CD1c-positive myeloid dendritic cell (primary cell): ENCODE measurements around the gene ORMDL2.

Experiments used
- DNase-seq: peaks from one replicate; pipeline ENCODE4 v3.0.0-alpha.2; 2016; ENCODE audit errors: extremely low spot score

ORMDL2 gene, protein sequence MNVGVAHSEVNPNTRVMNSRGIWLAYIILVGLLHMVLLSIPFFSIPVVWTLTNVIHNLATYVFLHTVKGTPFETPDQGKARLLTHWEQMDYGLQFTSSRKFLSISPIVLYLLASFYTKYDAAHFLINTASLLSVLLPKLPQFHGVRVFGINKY

DNA sequence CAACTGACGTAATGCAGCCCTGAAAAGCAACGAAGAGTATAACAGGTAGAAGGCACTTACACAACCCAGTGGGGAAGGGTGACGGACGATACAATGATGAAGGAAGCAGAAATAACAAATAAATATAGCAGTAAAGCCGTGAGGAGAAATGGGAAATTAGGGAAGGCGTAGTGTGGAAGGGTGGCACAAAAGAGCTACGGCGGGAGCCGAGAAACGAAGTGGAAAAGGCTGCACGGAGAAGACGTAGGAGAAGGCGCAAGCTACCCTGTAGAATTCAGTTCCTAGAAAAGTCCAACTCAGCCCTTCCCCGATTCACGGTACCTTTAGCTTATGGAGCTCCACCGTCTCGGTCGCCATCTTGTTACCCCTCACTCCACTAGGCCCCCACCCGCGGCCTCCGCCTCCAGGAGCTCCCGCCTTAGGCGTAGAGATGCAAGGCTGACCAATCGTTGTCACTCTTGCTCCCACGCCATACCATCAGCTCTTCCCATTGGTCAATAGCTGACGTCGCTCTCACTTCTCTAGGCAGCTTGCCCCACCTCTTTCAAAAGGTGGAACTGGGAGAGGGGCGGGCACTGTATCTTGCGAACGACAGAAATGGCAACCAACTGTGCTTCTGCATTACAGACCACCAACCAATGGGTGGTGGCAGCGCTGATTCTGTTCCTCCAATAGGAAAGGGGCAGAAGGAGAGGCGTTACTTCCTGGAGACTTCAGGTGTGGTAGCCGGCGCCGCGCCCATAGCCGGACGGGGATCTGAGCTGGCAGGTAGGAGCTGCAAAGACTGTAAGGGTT lies at the start of gene ORMDL2, which contains the start of gene SARNP:
Gene ORMDL2, plus strand, starts transcription at position 697 of the 795 bp plus-strand sequence. CDS start 959 bp downstream, outside the sequence.
Gene SARNP, minus strand, starts transcription at position 380 of the 795 bp plus-strand sequence. Its CDS starts 23 bp downstream, at position 357.
- DNase-seq = peak; percentile 100

DNA sequence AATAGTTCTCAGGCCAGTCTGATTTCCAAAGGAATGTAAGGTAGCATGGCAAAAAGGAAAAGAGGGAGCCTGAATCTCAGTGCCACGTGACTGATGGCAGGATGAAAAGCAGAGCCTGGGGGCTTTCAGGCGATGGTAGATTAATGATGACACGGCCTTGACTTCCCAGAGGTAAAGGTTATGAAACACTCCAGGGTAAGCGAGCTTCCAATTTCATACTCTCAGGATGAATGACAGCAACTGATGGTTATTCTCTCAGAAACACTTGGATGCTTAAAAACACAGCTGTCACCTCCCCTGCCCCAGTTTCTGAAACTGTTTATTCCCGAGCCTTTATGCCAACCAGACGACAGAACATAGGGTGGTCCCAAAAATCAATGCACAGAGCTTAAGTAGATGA lies 46.1 kb upstream of the ORMDL2 start:
- DNase-seq = no peak

DNA sequence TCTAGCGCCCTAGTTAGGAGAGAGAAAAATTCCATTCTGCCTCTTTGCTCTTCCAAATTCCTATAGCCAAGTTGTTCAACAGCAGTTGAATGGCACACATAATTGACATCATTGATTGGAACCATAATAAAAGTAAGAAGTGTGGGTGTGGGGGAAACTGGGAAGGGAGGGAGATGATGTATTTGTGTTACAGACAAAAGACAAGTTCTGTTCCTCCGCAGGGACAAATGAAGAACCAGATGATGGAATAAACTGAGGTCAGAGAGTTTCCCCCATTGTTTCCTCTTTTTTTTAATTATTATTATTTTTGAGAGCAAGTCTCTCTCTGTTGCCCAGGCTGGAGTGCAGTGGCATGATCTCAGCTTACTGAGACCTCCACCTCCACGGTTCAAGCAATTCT lies 40.0 kb upstream of the ORMDL2 start:
- peak; percentile 4 for DNase-seq

DNA sequence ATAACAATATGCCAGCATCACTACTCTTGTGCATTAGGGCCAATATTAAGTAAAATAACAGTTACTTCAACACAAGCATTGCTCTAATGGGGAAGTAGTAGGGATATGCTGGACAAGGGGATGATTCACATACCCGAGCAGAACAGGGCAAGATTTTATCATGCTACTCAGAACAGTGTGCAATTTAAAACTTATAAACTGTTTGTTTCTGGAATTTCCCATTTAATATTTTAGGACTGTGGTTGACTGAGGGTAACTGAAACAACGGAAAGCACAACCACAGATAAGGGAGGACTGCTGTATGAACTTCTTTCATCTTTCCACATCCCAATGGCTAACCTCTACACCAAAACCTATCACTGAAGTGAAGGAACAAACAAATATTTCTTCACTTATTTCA lies 37.2 kb upstream of the ORMDL2 start:
- DNase-seq = no peak

DNA sequence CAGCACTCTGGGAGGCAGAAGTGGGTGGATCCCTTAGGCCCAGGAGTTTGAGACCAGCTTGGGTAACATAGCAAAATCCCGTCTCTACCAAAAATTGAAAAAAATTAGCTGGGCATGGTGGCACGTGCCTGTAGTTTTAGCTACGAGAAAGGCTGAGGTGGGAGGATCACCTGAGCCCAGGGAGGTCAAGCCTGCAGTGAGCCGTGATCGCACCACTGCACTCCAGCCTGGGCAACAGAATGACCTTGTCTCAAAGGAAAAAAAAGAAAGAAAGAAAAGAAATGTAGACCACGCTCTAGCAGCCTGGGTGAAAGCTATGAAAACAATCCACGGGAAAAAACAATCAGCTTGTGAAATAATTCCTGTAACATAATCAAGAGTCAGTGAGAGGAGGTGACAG lies 29.3 kb upstream of the ORMDL2 start:
- no peak for DNase-seq

DNA sequence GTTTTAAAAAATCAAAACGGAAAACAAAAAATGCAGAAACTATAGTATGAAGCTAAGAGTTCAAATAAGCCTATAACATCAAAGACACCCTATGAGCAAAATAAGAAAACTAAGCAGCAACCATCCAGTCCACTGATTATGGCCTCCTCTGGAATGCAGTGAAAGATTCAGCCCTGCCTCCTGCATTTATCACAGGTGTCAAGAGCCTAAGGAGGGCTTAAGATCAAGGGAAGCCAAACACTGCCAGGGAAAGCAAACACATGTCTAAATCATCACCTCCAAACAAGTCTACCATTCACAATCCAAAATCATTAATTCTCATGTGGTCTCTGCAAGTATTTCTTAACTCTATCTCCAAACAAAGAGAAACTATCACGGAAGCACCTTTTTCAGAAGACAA lies 28.7 kb upstream of the ORMDL2 start:
- no peak for DNase-seq

DNA sequence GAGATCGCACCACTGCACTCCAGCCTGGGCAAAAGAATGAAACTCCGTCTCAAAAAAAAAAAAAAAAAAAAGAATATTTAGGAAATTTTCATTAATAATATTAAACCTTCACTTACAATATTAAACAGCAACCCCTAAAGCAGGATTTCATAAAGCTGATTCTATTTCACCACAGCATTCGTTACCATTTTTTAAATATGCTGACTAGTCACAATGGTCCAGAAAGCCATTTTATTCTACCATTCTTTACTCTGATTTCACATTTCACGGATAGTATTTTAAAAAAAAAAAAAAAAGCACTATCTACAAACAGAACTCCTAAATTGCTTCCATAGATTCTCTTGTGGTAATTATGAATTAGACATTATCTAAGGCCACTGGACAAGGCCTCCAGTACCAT lies 27.9 kb upstream of the ORMDL2 start:
- DNase-seq = no peak

DNA sequence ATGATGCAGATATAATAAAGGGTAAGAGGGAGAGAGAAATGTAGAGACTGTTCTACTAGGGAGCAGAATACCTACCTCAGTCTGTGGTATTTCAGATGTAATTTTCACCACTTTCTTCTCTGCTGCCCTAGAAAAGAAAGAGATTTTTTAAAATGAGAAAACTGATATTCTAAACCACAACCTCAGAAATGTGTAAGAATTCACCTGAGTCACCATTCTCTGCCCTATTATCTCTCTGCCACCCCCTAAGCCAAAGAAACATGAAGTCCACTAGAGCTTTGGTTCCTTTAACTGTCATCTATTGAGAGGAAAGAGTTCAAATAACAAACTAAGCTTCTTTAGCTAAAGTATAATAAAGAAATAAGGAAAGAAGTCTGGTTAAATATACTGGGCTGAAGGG lies 21.9 kb upstream of the ORMDL2 start:
- DNase-seq = no peak

DNA sequence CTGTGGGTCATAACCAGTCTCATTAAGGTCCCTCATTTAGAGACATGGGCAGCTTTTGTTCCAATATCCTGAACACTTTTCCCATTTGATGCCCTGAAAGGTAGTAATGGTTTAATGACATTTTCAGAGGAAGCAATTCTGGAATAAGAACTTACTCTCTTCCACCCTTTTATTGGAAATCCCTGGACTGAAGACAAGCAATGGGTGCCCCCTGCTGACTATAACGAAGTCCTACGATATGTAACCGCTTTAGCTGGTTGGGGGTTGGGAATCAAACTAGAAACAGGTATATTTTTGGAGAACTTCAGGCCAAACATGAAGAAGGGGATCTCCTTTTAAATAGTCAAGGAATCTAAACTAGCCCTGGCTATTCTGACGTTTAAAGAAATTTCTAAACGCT lies 20.8 kb upstream of the ORMDL2 start:
- DNase-seq = no peak

DNA sequence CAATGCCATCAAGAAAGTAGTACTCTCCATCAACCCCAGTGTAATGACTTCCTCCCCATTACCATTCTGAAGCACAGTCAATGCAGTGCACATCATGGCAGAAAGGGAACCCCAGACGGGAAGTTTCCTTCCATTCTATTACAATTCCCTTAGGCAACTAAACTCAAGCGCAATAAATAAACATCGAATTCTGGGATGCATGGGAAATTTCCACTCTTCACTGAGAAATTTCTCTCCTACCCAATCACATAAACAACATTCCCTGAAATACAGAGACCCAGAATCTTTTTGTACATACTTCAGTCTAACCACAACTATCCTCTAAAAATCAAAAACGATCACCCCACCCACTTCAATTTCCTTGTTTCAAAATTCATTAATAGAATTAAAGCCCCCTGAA lies 20.3 kb upstream of the ORMDL2 start:
- DNase-seq = no peak

DNA sequence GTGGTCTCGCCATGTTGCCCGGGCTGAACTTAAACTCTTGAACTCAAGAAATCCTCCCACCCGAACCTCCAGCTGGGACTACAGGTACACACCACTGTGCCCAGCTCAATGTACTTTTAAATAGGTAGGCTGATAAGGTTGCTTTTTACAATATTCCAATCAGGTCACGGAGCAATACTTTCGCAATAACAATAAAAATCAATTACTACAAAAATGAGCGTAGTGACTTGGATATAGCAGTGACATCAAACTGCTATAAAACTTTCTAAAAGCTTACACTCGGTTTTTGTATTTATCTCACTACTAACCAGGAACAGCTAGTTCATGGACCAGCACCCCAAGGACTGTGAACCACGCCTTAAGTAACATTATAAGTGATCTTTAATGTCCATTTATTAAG lies 10.9 kb upstream of the ORMDL2 start:
- DNase-seq = no peak

DNA sequence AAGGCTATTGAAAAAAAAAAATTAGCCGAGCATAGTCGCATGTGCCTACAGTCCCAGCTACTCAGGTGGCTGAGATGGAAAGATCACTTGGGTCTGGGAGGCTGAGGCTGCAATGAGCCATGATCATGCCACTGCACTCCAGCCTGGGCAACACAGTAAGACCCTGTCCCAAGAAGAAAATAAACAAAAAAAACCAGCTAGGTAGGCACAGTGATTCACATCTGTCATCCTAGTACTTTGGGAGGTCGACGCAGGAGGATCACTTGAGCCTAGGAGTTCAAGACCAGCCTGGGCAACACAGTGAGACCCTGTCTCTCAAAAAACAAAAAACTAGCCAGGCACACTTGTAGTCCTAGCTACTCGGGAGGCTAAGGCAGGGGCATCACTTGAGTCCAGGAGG lies 8.6 kb upstream of the ORMDL2 start:
- DNase-seq = no peak

DNA sequence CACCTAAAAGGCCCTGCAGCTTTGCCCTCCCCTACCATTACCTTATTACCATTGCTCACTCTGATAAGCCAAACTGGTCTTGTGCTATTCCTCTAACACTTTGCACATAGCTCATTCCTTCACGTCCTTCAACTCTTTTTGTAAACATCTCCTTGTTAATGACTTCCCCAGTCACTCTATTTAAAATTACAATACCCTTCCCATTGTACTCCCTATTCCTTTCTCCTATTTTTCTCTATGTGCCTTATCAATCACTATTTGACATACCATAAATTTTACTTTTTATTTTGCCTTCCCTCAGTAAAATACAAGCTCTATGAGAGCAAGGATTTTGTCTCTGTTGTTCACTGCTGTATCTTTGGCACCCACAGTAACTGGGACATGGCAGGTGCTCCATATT lies 5.8 kb upstream of the ORMDL2 start:
- no peak for DNase-seq

DNA sequence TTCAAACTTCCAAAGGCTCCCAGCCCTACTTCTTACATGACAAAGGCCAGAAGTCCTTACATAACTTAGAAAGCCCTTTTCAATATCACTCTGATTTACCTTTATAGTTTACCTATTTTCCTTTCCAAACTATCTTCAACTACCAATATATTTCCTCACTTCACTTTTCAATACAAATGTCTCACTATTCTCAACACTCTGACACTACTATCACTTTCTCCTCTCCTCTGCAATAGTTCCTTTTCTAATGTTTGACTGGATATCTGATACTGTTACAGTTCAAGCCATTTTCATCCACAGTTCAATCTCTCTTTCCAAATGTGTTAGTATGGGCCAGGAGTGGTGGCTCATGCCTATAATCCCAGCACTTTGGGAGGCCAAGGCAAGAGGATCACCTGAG lies 3.6 kb upstream of the ORMDL2 start:
- no peak for DNase-seq

DNA sequence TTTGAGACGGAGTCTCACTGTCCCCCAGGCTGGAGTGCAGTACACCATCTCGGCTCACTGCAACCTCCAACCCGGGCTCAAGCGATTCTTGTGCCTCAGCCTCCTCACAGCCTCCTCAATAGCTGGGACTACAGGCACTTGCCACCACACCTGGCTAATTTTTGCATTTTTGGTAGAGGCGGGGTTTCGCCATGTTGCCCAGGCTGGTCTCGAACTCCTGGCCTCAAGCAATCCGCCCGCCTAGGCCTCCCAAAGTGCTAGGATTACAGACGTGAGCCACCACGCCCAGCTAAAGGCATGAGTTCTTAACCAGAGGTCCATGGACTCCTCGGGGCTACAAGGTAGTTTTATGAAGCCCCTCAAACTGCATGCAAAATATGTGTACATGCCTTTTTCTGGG lies 2.4 kb upstream of the ORMDL2 start:
- DNase-seq = no peak

DNA sequence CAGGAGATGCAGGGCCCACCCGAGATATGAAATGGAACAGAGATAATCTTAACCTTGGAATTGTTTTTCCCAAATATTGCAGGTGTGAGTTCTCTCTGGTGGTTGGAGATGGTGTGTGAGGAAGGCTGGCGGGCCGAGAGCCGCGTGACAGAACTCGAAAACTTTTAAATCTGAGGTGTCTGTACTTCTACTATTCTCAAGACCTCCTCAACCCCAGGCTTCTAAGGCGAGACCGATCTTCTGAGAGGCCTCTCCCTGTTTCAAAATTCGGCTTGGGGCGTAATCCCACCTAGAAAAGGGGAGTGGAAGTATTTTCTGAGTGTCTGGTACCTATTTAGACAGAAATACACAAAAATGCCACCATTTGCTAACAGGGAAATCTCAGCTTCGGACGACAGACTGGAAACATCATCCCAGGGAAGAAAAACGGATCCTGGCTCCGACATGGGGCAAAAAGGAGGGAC lies 928 bp upstream of the ORMDL2 start:
- peak; percentile 44 for DNase-seq

DNA sequence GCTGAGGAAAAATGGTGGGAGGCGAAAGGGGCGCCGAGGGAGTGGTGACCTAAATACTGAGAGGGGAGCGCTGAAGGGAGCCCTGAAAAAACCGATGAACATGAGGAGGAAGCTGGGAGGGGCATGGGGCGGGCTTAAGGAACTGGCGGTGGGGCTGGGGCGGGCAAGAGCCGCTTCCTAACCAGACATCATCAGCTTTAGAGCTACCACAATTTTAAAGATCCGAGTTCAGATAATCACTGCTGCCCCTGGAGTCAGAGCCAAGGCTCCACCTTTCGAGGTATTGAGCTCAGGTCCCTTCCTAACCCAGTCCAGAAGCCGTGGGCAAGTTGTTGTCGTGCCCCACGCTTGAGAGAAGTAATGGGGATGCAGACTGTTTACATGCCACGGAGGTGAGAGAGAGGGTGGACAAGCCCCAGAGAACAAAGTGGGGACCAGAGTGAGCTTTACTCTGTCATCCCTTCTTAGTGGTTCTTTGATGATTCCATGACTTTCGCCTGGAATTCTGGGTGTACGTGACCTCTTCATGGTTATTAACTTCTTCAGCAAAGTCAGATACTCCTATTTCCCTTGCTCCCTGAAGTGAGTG lies 393 bp downstream of the ORMDL2 start:
- no peak for DNase-seq

DNA sequence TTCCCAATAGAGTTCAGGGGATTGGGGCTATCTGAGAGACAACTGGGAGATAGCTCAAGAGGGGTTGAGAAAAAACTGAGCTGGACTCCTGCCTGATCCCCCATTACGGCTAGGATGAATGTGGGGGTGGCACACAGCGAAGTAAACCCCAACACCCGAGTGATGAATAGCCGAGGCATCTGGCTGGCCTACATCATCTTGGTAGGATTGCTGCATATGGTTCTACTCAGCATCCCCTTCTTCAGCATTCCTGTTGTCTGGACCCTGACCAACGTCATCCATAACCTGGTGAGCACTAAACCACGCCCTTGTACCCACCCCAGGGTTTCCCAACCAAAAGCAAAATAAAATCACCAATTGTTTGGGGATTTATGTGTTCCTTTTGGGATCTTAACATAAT lies 1.0 kb downstream of the ORMDL2 start:
- DNase-seq = no peak

DNA sequence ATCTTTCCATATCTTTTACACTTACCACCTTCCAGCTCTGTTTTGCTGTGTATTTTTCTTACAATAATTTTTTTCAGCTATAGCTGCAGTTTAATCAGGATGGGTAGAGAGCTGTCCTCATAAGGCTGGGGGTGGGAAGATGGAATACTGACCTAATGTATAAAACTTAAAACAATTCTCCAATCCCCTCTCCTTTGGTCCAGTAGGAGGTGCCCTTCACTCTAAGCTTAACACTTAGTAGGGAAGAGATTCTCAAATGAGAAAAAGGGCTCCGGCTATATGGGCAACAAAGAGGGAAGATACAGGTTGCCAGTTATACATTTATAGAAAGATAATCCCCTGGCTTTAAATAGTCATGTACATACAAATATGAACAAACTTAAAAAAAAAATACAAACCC lies 2.8 kb downstream of the ORMDL2 start:
- DNase-seq = no peak

DNA sequence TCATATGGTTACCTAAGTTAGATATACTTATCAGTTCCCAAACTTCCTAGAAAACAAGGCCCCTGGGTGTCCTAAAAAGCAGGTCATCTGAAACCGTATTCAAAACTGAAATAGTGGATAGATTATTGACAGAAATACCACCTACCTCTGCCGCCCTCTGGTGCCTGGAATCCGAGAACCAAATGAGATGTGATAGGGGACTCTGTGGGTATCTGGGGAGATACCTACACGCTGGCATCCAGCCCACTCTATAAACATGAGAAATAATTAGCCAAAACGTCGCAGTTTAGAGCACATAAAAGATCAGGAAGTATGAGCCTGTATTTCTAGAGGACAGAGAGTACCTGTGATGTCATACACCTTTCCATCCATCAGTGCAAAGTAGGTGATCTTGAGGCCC lies 4.4 kb downstream of the ORMDL2 start:
- DNase-seq = no peak

DNA sequence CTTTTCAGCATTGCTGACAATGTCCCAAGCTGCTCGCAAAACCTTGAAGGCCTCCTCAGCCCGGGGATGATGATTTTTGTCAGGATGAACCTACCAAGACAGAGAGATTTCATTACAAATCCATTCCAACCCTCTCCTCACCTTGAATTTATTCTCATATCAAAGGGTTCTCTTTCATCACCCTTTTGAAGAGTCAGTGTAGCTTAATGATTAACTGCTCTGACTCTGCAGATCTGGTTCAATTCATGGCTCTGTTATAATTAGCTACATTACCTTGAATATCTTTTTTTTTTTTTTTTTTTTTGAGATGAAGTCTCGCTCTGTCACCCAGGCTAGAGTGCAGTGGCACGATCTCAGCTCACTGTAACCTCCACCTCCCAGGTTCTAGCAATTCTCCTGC lies 5.6 kb downstream of the ORMDL2 start:
- DNase-seq = no peak

DNA sequence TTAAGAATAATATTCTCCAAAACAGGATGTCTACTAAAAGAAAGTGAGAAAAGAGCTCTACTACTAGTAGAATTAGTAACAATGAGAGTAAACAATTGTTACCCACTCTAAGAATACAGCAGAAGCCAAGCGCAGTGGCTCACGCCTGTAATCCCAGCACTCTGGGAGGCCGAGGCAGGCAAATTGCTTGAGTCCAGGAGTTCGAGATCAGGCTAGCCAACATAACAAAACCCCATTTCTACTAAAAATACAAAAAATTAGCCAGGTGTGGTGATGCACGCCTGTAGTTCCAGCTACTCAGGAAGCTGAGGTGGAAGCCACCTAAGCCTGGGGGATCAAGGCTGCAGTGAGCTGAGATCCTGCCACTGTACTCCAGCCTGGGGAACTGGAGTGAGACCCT lies 6.9 kb downstream of the ORMDL2 start:
- no peak for DNase-seq

DNA sequence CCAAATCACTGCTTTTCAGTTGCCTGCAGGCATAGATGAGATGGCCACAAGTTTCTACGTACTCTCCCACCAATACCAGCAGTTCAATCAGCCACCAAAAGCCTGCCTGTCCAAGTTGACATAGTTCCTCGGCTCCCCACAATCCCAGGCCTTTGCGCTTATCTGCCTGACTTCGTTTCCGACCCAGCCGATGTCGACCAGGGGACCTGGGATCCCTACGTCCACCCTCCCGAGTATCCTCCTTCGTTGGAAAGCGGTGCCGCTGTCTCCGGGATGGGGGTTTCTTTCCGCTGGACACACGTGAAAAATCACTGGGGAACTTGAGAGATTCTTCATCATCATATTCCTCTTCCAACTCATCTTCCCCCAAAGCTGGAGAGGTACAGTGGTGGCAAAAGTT lies 10.0 kb downstream of the ORMDL2 start:
- no peak for DNase-seq
